ENCODE measurements around the gene PRKACA.

Gene PRKACA

DNA sequence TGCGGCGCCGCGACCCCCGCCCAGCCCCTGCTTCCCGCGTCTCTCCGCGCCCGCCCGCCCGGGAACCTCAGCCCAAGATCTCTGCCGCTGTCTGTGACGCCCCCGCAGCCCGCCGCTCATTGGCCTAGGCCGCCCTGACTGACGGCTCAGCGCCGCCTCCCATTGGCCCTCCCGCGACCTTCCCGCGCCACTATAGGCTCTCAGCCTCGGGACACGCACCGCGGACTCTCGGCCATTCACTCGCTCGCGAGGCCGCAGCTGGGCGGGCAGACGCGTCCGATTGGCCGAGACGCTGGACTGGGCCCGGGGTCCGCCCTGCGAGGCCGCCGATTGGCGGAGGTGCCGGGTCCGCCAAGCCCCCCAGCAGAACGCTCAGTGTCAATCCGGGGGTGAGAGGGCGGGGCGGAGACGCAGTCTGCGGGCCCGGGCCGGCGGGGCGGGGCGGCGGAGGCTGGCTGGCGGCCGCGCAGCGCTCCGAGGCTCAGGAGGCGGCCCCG is at the start of gene PRKACA:
PRKACA (minus strand) TSS at position 95 of the 497 bp plus-strand sequence. CDS start 215 bp downstream, outside the sequence.
- peak; percentile 96 for DNase-seq (ENCODE audit: low spot score)

DNA sequence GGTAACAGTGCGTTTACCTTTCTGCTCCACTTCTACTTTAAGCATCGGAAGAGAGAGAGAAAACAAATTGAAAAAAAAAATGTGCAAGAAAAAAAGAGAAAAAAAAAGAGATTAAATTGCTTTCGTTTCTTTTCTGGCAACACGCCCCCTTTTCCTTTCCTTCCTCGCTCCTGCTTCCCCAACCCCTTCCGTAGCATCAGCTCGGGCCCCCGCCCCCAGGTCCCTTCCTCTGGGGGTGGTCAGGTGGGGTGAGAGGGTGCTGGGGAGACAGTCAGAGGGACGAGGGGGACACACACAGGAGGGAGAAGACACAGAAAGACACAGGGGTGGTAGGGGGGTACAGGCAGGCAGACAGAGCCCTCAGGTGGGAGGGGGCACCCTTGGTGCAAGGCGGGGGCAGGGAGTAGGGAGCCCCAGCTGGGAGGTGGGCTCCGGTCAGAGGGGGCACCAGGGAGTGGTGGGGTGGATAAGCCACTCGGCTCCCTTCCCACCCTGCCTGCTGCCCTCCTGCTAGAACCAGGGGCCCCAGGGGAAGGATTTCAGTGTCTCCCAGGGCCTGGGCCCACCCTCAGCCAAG is 49.5 kb upstream of the PRKACA start:
- no peak for DNase-seq (ENCODE audit: low spot score)

DNA sequence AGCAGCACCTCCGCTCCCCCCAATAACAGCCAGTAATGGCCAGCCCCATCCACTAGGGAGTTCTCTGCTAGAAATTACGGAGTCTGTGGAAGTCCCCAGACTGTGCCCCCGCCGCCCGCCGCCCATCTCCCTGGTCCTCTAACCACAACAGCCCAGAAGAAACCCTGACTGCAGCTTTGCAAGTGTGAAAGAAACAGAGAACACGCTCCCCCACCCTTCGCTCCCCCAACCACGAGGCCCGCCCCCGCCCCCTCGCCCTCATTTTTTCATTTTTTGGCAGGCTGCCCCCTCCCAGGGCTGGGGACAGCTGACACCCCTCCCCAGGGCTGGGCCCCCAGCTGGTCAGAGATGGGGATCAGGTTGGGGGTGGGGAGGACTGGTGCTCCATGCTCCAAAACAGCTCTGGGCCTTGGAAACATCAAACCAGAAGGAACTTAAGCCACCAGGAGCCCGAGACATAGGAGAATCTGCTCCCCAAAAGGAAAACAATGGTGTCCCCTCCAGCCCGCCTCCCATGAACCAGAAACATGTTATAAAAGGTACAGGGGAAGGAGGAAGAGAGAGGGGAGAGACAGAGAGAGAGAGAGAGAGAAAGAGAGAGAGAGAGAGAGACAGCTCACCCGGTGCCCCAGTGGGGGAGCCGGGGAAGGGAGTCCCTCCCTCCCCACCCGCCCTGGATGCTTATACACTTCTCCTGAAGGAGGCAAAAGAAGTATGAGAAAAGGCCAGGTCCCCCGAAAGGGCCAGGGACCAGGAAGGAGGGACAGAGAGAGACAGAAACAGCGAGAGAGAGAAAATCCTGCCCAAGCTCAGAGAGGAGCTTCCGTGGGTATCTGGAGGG is 48.6 kb upstream of the PRKACA start:
- DNase-seq (ENCODE audit: low spot score), result no peak

DNA sequence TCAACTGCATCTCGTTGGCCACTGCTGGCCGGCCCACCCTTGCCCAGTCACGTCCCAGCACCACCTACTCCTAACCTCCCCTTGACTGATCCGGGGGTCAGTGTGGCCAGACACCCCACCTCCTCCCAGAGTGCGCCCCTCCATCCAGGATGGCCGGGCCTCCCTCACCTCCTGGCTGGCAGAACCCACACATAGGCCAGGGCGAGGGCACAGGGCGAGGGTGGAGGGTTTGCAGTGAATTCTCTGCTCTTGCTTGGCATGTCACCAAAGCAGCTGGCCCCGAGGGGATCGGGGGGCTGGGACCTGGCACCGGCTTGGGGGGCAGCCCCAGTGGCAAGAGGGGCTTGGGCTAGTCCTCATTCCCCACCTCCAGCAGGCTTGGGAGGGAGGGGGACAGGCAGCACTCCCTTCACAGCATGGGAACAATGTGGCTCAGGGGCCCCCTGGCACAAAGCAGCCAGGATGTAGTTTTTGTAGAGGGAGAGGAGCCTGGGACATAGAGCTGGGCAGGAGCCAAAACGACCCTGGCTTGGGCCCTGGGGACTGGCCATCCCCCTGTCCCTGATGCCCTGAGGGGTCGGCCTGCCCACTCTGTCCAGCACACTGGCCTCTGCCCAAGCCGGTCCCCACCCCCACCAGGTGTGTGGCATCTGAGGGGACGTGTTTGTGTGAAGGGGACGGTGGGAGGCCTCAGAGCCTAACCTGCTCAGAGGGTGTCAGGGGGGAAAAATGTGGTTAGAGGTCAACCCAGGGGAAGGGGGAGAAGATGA is 47.3 kb upstream of the PRKACA start:
- no peak for DNase-seq (ENCODE audit: low spot score)

DNA sequence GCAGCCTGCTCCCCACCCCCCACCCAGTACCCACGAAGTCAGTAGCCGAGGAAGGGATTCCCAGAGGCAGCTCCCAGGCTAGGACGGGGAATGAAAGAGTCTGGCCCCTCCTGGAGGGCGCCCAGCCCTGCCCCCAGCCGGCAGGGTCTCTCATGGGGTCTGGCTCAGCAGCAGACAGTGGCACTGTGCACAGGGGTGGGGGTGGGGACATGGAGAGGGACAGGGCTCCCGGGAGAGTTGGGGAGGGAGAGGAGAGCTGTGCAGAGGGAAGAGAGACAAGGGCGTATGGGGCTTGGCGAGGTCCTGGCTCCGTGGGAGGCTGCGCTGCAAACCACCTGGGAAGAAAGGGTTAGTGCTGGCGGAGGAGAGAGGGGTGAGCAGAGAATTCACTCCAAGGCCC is 46.5 kb upstream of the PRKACA start:
- DNase-seq (ENCODE audit: low spot score), result no peak

DNA sequence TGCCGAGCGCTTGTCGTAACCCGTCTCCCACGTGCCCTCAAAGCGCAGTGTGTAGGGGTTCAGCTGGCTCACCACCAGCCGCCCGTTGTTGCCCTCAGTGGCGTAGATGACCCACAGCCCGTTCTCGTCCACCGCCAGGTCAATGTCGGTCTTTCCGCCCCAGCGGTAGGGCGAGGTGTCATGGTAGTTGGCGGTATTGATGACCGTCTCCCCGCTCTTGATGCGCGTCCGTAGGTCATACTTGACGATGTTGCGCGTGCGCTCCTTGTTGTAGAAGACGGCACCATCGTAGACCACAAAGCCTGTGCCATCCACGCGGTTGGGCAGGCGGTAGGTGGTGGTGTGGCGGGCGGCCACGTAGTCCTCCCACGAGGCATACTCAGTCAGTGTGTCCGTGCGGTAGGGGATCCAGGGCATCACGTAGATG is 45.3 kb upstream of the PRKACA start:
- DNase-seq (ENCODE audit: low spot score), result no peak

DNA sequence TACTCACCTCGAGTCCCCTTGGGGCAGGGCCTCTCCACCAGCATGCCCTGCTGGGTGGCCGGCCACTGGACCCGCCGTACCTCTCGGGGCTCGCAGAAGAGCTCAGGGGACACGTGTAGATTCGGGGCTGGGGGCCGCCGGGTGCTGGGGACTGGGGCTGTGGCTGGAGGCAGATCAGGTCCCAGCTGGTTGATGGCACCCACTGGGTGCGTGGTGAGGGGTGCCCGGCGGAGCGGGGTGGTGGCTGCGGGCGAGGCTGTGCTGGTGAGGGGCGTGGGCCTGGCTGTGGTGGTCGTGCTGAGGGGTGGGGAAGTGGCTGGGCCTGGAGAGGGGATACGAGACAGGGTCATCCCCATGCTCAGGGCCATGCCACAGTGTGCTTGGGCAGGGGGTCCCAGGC is 43.7 kb upstream of the PRKACA start:
- DNase-seq (ENCODE audit: low spot score), result no peak

DNA sequence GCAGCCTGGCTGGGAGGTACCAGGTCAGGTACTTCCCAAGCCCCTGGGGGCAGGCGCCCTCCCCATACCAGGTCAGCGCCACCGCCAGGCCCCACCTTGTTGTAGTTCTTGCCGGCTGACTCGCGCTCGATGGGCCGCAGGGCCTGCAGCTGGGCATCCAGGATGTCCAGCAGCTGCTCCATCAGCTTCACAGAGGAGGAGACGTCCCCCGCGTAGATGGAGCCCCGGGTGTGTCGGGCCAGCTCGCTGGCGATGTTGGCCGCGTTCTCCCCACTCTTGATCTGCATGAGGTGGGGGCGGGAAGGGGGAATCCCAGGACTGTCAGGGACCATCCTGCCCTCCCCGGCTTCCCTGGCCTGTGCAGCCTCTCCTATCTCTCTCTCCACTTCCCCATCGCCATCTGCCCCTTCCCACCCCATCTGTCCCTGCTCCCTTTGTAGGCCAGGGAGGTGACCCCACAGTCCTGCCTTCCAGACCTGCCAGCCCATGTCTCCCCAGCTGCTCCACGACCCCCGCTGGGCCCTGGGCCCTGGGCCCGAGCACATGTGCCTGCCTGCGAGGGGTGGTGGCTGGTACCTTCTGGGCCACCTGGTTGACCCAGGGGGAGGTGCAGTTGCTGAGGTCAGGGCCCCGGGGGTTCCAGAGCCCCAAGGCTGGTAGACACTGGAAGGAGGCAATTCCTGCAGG is 42.6 kb upstream of the PRKACA start:
- DNase-seq (ENCODE audit: low spot score), result no peak

DNA sequence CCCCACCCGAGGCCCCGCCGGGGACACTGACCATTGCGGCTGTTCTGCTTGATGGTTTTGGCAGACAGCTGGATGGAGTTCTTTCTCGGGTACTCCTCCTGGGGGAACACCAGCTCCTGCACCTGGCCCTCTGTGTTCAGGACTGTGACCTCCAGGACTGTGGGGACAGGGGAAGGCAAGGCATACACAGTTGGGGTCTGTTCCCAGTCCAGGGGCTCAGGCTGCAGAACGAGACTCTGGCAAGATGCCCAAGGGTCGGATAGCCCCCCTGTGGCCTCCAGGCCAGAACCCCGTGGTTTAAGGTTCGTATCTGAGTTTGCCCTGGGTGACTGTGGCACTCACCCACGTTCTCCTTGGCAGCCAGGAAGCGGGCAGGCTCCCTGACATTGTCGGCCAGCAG is 41.5 kb upstream of the PRKACA start:
- no peak for DNase-seq (ENCODE audit: low spot score)

DNA sequence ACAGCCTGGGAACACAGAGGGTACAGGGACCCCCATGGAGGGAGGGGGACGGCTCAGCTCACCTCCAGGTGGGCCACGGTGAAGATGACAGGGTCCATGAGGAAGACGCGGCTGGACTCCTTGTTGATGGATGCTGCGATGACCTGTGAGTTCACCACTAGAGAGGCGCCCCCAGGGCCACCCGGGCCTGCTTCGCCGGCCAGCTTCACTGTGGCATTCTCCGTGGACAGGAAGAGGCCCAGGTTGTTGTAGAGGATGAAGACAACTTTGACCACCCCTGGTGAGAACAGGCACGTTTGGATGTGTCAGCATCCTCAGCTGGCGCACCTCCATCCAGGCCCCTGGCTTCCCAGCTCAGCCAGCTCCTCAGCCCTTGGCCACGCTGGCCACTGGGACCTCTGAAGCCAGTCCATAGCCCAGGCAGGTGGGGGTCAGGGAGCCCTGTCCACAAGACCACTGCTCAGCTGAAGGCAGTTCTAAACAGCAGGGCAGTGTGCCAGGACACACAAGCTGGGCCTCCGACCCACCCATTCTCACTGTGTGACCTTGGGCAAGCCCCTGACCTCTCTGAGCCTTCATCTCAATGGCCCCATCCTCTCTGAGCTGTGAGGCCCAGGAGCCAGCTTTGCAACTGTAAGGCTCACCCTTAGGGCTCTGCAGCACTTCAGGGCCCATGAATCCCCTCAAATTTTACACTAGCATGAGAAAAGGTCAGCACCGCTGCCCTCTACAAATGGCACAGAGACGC is 40.9 kb upstream of the PRKACA start:
- no peak for DNase-seq (ENCODE audit: low spot score)

DNA sequence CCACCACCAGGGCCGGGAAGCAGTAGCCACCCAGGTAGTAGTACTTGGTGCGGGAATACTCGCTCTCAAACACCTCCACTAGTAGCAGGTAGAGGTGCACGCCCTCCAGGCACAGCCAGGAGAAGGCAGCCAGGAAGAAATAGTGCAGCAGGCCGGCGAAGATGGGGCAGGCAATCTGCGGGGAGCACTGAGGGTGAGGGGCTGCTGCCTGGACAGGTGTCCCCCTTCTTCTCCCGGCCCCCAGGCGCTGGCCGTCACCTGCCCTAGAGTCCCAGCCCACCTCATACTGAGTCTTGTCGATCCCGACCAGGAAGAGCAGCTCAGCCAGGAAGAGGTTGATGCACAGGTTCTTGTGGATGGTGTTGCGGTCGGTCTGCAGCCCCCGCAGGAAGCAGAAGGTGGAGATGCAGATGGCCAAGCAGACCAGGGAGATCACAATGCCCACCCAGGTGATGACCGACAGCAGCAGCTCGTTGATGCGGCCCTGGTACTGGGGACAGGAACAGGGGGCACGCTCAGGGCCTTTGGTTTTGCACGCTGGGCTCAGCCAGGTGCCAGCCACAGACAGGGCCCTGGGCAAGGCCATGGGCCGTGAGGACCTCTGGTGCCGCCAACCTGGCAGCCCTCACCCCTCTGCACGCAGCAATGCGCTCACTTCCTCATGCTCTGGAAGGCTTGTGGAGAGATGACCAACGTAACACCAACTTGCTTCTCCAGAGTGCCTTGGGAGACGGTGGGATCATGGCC is 39.6 kb upstream of the PRKACA start:
- DNase-seq (ENCODE audit: low spot score), result no peak

DNA sequence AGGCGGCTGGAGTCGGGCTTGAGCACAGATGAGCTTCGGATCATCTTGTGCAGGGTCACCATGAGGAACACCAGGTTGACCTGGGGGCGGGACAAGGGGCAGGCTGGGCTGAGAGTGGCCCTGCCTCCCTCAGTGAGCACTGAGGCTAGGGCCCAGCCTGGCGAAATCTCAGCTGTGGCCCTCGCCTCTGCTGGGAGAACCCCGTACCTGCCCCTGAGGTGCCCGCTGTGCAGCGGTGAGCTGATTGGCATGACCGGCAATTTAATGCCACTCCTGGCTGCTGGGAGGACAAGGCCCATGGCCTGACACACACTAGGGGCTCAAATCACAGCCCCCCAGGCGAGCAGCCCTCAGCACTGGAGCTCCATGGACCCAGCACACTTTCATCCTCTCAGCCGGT is 38.6 kb upstream of the PRKACA start:
- no peak for DNase-seq (ENCODE audit: low spot score)

DNA sequence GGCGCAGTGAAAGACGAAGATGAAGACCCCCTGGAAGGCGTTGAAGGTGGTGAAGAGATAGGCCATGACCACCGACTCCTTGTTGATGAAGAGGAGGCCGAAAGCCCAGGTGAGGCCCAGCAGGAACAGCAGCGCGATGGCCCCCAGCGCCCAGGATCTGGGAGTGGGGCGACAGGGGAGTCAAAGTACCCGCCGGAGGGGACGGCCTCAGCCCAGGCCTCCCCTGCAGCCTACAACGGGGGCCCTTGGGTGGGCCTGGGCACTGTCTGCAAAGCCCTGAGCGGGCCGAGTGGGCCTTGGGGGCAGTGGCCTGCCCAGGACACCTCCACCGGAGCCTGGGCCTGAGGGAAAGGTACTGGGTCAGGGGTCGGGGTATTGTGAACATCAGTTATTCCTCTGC is 37.8 kb upstream of the PRKACA start:
- DNase-seq (ENCODE audit: low spot score), result no peak

DNA sequence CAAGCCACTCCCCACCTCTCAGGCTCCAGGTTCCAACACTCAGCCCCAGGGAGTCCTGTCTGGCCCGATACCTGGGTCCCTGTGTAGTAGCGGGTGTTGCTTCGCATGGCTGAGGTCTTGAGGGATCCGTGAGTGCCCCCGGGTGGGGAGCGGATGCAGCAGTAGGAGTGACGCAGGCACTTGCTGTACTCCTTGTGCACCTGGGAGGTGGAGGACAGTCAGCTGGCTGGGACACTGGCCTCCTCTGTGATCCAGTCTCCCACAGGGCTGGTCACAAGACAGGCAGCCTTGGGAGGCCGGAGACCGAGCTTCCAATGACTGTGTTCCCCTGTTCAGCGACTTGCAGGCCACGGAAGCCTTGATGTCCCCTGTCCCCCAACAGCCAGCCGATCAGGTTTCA is 35.2 kb upstream of the PRKACA start:
- DNase-seq (ENCODE audit: low spot score), result no peak

DNA sequence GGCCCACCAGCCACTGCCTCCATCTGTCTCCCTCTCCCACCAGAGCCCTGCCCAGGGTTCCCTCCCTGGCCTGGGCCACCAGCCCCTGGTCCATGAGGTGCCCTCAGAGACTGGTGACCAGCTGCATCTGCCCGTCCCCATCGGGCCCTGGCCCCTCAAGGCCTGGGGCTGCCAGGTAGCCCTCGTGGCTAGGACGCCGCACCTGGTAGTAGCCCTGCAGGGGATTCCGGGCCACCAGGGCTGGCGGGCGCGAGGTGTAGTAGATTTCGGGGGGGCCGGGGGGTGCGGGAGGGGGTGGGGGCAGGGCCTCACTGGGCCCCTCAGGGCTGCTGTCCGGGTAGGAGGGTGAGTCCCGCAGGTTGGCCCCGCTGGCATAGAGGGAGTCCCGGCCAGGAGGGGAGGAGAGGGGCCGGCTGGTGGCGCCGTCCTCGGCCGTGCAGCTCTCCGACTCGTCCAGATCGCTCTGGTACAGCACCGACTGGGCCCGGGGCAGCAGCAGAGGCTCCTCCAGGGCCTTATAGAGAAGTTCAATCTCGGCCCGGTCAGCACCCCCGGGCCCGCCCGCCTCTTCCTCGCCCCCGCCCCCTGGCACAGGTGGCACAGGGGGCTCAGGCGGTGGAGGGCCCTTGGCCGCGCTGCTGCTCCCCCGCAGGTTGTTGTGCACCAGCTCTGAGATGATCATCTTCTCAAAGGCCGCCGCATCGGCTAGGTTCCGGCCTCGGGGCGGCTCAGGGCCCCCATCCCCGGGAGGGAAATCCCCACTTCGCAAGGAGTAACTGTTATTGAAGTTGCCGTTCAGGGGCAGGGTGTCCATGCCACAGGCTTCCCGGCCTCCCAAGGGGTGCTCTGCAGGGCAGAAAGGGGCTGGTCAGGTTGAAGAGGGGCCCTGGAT is 33.5 kb upstream of the PRKACA start:
- no peak for DNase-seq (ENCODE audit: low spot score)

DNA sequence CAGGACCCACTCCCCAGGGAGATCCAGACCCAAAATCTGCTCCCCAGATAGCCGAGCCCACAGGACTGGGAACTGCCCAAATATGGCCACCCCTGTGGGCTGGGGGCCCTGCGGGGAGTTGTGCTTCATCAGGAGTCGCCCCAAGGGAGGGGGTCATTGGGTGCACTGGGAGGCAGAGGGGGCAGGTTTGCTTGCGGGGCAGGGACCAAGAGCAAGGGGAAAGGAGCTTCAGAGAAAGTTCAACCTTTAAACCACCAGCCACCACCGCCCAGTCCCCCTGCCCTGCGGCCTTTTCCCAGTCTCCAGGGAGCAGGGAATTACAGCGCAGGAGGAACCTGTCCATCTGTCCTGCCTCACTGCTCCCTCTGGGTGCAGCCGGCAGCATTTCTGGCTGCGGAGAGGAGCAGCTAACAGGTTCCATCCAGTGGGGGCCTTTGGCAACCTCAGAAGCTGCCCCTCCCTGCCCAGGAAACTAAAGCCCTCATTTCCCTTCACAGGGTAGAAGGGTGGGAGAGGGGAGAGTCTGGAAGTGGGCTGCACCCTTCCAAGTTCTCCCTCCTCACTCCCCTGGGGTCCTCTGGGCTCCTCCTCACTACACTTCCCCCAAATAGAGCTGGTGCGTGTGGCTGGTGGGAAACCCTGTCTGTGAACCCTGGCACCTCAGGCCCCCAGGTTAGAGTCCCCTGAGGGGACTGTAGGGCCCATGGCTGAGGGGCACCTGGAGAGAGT is 32.6 kb upstream of the PRKACA start:
- DNase-seq (ENCODE audit: low spot score), result no peak

DNA sequence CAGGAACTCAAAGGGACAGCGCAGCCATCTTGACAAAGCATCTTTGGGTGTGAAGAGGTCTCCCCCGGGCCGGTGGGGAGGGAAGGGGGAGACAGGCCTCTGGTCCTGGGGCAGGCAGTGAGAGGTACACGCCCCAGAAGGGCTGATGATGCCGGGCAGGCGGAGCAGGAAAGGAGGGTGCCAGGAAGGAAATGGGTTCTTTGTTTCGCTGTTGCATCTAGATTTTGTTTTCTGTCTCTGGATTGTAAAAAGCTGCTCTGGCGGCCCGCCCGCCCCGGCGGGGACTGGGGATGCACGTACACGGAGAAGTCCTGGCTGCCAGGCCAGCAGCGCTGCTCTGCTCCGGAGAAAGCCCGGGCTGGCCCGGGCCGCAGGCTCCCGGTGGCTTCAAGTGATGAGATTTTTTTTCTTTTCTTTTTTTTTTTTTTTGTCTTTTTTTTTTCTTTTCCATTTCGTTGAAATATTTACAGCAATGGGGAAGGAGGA is 32.0 kb upstream of the PRKACA start:
- peak; percentile 10 for DNase-seq (ENCODE audit: low spot score)

DNA sequence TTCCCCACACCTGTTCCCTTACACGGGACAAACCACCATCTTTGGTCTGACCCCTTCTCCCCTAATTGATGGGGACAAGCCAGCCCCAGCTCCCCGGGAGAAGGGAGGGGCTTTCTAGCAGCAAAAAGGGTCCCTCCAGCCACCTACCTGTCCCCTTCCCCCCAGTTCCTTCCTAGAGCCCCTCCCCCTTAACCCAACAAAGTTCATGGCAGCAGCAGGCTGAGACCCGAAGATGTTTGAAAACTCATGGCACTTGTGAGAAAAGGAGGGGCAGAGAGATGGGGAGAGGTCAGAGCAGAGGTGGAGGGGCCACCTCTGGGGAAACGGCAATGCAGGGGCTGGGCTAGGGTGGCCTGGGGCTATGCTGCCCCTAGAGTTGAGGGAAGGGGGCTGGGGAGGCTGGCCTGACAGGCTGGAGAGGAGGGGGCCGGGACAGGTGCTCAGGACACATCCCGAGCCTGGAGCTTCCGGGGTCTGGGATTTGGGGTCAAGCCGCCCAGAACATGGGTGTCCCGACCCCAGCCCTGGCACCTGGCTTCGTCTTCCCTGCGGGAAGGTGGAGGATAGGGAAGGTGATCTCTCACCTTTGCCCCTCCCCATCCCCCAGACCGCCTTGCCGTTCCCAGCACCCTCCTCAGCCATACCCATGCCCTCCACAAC is 31.3 kb upstream of the PRKACA start:
- DNase-seq (ENCODE audit: low spot score), result no peak
